DOHH2 (cell line): ENCODE results near the gene NAV2.

Source experiments
- H3F3A ChIP-seq: fragments of 200-600 bp; sonication (generic), shearing (Covaris generic); 2 replicates; pipeline ENCODE4 v1.6.0; 2016; ENCODE audit warnings: antibody characterized with exemption, mild to moderate bottlenecking; ENCODE audit not compliant: control insufficient read depth, insufficient read depth
- H3K27ac ChIP-seq: fragments of 200-600 bp; sonication (generic); 2 replicates; pipeline ENCODE4 v1.5.1; 2014; ENCODE audit warnings: low read depth, mild to moderate bottlenecking, low read length, moderate library complexity
- H3K27me3 ChIP-seq: fragments of 200-600 bp; sonication (generic); 2 replicates; pipeline ENCODE4 v1.6.1; 2014; ENCODE audit warnings: mild to moderate bottlenecking, low read length, mixed read lengths; ENCODE audit not compliant: control insufficient read depth
- H3K36me3 ChIP-seq: fragments of 200-600 bp; sonication (generic); 2 replicates; pipeline ENCODE4 v1.6.1; 2014; ENCODE audit warnings: mild to moderate bottlenecking, low read length, moderate library complexity, mixed read lengths; ENCODE audit not compliant: control insufficient read depth
- H3K4me1 ChIP-seq: fragments of 200-600 bp; sonication (generic); 2 replicates; pipeline ENCODE4 v1.6.1; 2014; ENCODE audit warnings: mild to moderate bottlenecking, low read length, mixed read lengths; ENCODE audit not compliant: control insufficient read depth
- H3K4me2 ChIP-seq: fragments of 200-600 bp; sonication (generic); 2 replicates; pipeline ENCODE4 v1.6.0; 2014; ENCODE audit warnings: mild to moderate bottlenecking, low read length, moderate library complexity
- H3K4me3 ChIP-seq: fragments of 200-600 bp; sonication (generic); 2 replicates; pipeline ENCODE4 v1.5.1; 2014; ENCODE audit warnings: mild to moderate bottlenecking, low read length, mixed read lengths
- H3K79me2 ChIP-seq: fragments of 200-600 bp; sonication (generic); 2 replicates; pipeline ENCODE4 v1.6.1; 2014; ENCODE audit warnings: mild to moderate bottlenecking, low read length, mixed read lengths; ENCODE audit not compliant: control insufficient read depth
- H3K9me2 ChIP-seq: fragments of 200-600 bp; sonication (generic); replicated peaks from 2 replicates; pipeline ENCODE4 v1.6.1; 2014; ENCODE audit warnings: mild to moderate bottlenecking, low read length, mixed read lengths; ENCODE audit not compliant: control insufficient read depth
- H3K9me3 ChIP-seq: fragments of 200-600 bp; sonication (generic); 2 replicates; pipeline ENCODE4 v1.6.1; 2014; ENCODE audit warnings: antibody characterized with exemption, low read length, mixed read lengths; ENCODE audit not compliant: control insufficient read depth, insufficient read depth
- H4K20me1 ChIP-seq: fragments of 200-600 bp; sonication (generic); 2 replicates; pipeline ENCODE4 v1.6.0; 2014; ENCODE audit warnings: low read depth, mild to moderate bottlenecking, antibody characterized with exemption, low read length, moderate library complexity; ENCODE audit not compliant: control insufficient read depth, insufficient read depth
- EZH2phosphoT487 ChIP-seq: fragments of 200-600 bp; sonication (generic); IDR thresholded peaks from 2 replicates; pipeline ENCODE4 v1.6.1; 2017; ENCODE audit warnings: borderline replicate concordance, mild to moderate bottlenecking, antibody characterized with exemption, low read length, moderate library complexity, mixed read lengths
- TF ChIP-seq, protein P1 (sequence below): fragments of 200-600 bp; sonication (generic); IDR thresholded peaks from one replicate; pipeline ENCODE4 v1.5.1; 2014; ENCODE audit warnings: antibody characterized with exemption, mild to moderate bottlenecking, low read depth, low read length; ENCODE audit not compliant: poor library complexity, severe bottlenecking

Gene NAV2

GRCh38 chr11:19679952-19680828 lies 32.4 kb upstream of the NAV2 start:
- Histone ChIP-seq H3F3A (no peaks in the 10 kb centered on the region), H3K9me2 (no peaks in the 10 kb centered on the region), H4K20me1 (no peaks in the 10 kb centered on the region), H3K9me3 (no peaks in the 10 kb centered on the region), H3K27me3 (no peaks in the 10 kb centered on the region), H3K4me3 (no peak overlapping the region), H3K4me2 (no peak overlapping the region), H3K79me2 (no peaks in the 10 kb centered on the region), H3K4me1 (no peaks in the 10 kb centered on the region), H3K27ac (no peak overlapping the region), H3K36me3 (no peaks in the 10 kb centered on the region)
- TF ChIP-seq, protein P1, sequence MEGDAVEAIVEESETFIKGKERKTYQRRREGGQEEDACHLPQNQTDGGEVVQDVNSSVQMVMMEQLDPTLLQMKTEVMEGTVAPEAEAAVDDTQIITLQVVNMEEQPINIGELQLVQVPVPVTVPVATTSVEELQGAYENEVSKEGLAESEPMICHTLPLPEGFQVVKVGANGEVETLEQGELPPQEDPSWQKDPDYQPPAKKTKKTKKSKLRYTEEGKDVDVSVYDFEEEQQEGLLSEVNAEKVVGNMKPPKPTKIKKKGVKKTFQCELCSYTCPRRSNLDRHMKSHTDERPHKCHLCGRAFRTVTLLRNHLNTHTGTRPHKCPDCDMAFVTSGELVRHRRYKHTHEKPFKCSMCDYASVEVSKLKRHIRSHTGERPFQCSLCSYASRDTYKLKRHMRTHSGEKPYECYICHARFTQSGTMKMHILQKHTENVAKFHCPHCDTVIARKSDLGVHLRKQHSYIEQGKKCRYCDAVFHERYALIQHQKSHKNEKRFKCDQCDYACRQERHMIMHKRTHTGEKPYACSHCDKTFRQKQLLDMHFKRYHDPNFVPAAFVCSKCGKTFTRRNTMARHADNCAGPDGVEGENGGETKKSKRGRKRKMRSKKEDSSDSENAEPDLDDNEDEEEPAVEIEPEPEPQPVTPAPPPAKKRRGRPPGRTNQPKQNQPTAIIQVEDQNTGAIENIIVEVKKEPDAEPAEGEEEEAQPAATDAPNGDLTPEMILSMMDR = no peak
- TF ChIP-seq EZH2phosphoT487 = no peak

GRCh38 chr11:19680829-19681368 lies 31.7 kb upstream of the NAV2 start:
- Histone ChIP-seq H3K36me3 (no peaks in the 10 kb centered on the region), H3K4me3 (no peak overlapping the region), H3F3A (no peaks in the 10 kb centered on the region), H4K20me1 (no peaks in the 10 kb centered on the region), H3K9me3 (no peaks in the 10 kb centered on the region), H3K27ac (no peak overlapping the region), H3K4me1 (no peaks in the 10 kb centered on the region), H3K79me2 (no peaks in the 10 kb centered on the region), H3K4me2 (no peak overlapping the region), H3K27me3 (no peaks in the 10 kb centered on the region), H3K9me2 (no peaks in the 10 kb centered on the region)
- no peak for TF ChIP-seq EZH2phosphoT487
- TF ChIP-seq, protein P1 = no peak

DNA sequence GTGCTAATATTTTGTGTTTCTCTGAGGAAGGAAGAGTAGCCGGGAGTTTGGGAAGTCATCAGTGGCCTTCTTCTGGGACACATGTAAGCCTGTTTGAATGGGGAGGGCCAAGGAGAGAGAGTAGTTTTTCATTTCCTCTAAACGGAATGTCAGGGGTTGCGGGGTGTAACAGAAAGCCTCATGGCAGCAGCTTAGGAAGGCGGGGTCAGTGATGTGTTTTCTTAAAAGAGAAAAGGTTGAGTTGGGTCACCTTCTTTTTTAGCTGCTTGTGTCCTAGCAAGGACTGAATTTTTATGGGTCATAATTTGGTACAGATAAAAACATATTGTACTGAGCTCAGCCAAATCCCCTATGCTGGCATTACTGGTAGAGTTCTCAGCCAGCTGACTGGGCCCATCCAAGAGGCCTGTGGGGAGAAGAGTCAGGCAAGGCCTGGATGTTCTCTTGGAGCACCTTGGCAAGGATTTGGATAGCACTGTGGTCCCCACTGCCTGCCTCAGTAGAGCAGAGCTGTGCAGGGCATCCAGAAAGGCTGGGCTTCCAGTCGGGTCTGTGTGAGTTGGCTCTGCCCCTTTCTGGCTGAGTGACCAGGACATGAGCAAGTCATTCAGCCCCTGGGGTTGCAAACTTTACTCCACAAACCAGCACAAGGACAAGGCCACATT lies 29.4 kb upstream of the NAV2 start:
- Histone ChIP-seq H3K4me1 (no peaks in the 10 kb centered on the region), H3F3A (no peaks in the 10 kb centered on the region), H3K27me3 (no peaks in the 10 kb centered on the region), H4K20me1 (no peaks in the 10 kb centered on the region), H3K4me2 (no peak overlapping the region), H3K9me3 (no peaks in the 10 kb centered on the region), H3K36me3 (no peaks in the 10 kb centered on the region), H3K79me2 (no peaks in the 10 kb centered on the region), H3K9me2 (no peaks in the 10 kb centered on the region), H3K4me3 (no peak overlapping the region), H3K27ac (no peak overlapping the region)
- TF ChIP-seq EZH2phosphoT487 = no peak
- TF ChIP-seq, protein P1 = no peak
